ENCODE data around the gene IREB2.

DNA sequence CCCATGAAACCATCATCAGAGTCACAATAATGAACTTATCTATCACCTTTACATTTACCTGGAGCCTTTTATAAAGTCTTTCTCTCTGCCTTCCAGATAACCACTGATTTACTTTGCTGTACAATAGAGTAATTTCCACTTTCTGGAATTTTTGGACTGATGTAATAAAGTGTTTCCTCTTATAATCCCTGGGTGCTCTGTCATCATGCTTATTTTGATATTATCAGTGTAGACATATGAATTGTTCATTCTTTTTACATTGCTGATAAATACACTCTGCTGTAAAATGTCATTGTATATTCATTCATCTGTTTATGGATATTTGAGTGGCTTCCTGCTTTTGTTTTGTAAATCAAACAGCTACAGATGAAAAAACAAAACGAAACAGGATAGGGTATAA, 27.0 kb upstream of the IREB2 start:
- TF ChIP-seq, protein P1, sequence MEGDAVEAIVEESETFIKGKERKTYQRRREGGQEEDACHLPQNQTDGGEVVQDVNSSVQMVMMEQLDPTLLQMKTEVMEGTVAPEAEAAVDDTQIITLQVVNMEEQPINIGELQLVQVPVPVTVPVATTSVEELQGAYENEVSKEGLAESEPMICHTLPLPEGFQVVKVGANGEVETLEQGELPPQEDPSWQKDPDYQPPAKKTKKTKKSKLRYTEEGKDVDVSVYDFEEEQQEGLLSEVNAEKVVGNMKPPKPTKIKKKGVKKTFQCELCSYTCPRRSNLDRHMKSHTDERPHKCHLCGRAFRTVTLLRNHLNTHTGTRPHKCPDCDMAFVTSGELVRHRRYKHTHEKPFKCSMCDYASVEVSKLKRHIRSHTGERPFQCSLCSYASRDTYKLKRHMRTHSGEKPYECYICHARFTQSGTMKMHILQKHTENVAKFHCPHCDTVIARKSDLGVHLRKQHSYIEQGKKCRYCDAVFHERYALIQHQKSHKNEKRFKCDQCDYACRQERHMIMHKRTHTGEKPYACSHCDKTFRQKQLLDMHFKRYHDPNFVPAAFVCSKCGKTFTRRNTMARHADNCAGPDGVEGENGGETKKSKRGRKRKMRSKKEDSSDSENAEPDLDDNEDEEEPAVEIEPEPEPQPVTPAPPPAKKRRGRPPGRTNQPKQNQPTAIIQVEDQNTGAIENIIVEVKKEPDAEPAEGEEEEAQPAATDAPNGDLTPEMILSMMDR (IDR thresholded peaks at IDR 0.05), result no peak
- TF ChIP-seq POLR2A (IDR thresholded peaks at IDR 0.05), result no peak
